ENCODE measurements around the gene CREG1.
"Not testable (repeated sequence)": the region's sequence is repeated elsewhere in the genome, so short reads cannot be mapped to it uniquely, and the experiment has no call there.

CREG1 gene

GRCh38 chr1:167579986-167580385, 26.4 kb upstream of the CREG1 start:
- DNase-seq (ENCODE audit: low spot score): no peak
- no peak for TF ChIP-seq CTCF (IDR thresholded peaks at IDR 0.05; ENCODE audit: extremely low read depth, missing control alignments)

GRCh38 chr1:167578939-167579521, 25.5 kb upstream of the CREG1 start:
- no peak for TF ChIP-seq CTCF (IDR thresholded peaks at IDR 0.05; ENCODE audit: extremely low read depth, missing control alignments)
- DNase-seq (ENCODE audit: low spot score): no peak

- no peak for DNase-seq (ENCODE audit: low spot score)
- no peak for TF ChIP-seq CTCF (IDR thresholded peaks at IDR 0.05; ENCODE audit: extremely low read depth, missing control alignments)
These were observed 22.1 kb upstream of the CREG1 start for GRCh38 chr1:167575649-167576048.

- TF ChIP-seq CTCF (IDR thresholded peaks at IDR 0.05; ENCODE audit: extremely low read depth, missing control alignments): no peak
- DNase-seq (ENCODE audit: low spot score): no peak
These were observed 19.5 kb upstream of the CREG1 start for GRCh38 chr1:167573035-167573434.

- DNase-seq (ENCODE audit: low spot score): not testable (repeated sequence)
These were observed 17.1 kb upstream of the CREG1 start for GRCh38 chr1:167570712-167571111.

GRCh38 chr1:167567663-167568062, 14.1 kb upstream of the CREG1 start:
- no peak for DNase-seq (ENCODE audit: low spot score)
- no peak for TF ChIP-seq CTCF (IDR thresholded peaks at IDR 0.05; ENCODE audit: extremely low read depth, missing control alignments)

- no peak for DNase-seq (ENCODE audit: low spot score)
- TF ChIP-seq CTCF (IDR thresholded peaks at IDR 0.05; ENCODE audit: extremely low read depth, missing control alignments): no peak
These were observed 13.2 kb upstream of the CREG1 start for GRCh38 chr1:167566766-167567165.

GRCh38 chr1:167565922-167566321, 12.4 kb upstream of the CREG1 start:
- DNase-seq (ENCODE audit: low spot score): no peak
- TF ChIP-seq CTCF (IDR thresholded peaks at IDR 0.05; ENCODE audit: extremely low read depth, missing control alignments): no peak

All from GM20000 (cell line).